Kasumi-1 (cell line): ENCODE results near the gene TFDP3.

Experiments
- DNase-seq, 2 experiments: peaks; one replicate each; lab custom pipeline; 2025; lab: John Stamatoyannopoulos, UW

Gene TFDP3

GRCh38 chrX:133218329-133218728 lies at the start of gene TFDP3:
TFDP3 (minus strand) TSS chrX:133218354; CDS start chrX:133218259, 95 bp downstream.
- DNase-seq = no peak

GRCh38 chrX:133267621-133268020 lies 49.5 kb upstream of the TFDP3 start:
- DNase-seq = no peak

- no peak for DNase-seq
Observed at GRCh38 chrX:133265331-133265730, 47.2 kb upstream of the TFDP3 start.

- no peak for DNase-seq
Observed at GRCh38 chrX:133258481-133258880, 40.3 kb upstream of the TFDP3 start.

GRCh38 chrX:133254666-133255065 lies 36.5 kb upstream of the TFDP3 start:
- peak in 1 of 2 experiments; percentile 2 for DNase-seq

GRCh38 chrX:133251204-133251603 lies 33.0 kb upstream of the TFDP3 start:
- no peak for DNase-seq

GRCh38 chrX:133250184-133251100 lies 32.3 kb upstream of the TFDP3 start:
- DNase-seq = no peak

- peak; percentile 5 to 26 for DNase-seq
Observed at GRCh38 chrX:133249266-133250058, 31.3 kb upstream of the TFDP3 start.

GRCh38 chrX:133248177-133248576 lies 30.0 kb upstream of the TFDP3 start:
- DNase-seq = no peak

GRCh38 chrX:133246921-133247320 lies 28.8 kb upstream of the TFDP3 start:
- no peak for DNase-seq

- no peak for DNase-seq
Observed at GRCh38 chrX:133235830-133236229, 17.7 kb upstream of the TFDP3 start.

GRCh38 chrX:133232331-133232730 lies 14.2 kb upstream of the TFDP3 start:
- no peak for DNase-seq

- no peak for DNase-seq
Observed at GRCh38 chrX:133229361-133229760, 11.2 kb upstream of the TFDP3 start.

GRCh38 chrX:133215747-133216146 lies 2.4 kb downstream of the TFDP3 start:
- DNase-seq = peak; percentile 0 to 7

- DNase-seq = no peak
Observed at GRCh38 chrX:133215017-133215416, 3.1 kb downstream of the TFDP3 start.

GRCh38 chrX:133214301-133214700 lies 3.9 kb downstream of the TFDP3 start:
- DNase-seq = no peak

- DNase-seq = no peak
Observed at GRCh38 chrX:133213117-133213516, 5.0 kb downstream of the TFDP3 start.

GRCh38 chrX:133207751-133208150 lies 10.4 kb downstream of the TFDP3 start:
- no peak for DNase-seq

- no peak for DNase-seq
Observed at GRCh38 chrX:133191739-133192039, 26.5 kb downstream of the TFDP3 start.

- DNase-seq = no peak
Observed at GRCh38 chrX:133190877-133191738, 27.0 kb downstream of the TFDP3 start.

- no peak for DNase-seq
Observed at GRCh38 chrX:133189195-133189594, 29.0 kb downstream of the TFDP3 start.

- no peak for DNase-seq
Observed at GRCh38 chrX:133188631-133189030, 29.5 kb downstream of the TFDP3 start.
